ENCODE measurements around the gene SLC44A3. TPM values are rescaled to one million over a fixed set of nuclear protein-coding genes. Genes with fewer than 3 reads are reported as not detected.
A peak's percentile ranks its signal among the peaks of the same experiment; 100 is the strongest.

SLC44A3 gene
- polyA plus RNA-seq, 1 of the 3 experiments (the other 2 are of a cell fraction): 2.6 TPM

DNA sequence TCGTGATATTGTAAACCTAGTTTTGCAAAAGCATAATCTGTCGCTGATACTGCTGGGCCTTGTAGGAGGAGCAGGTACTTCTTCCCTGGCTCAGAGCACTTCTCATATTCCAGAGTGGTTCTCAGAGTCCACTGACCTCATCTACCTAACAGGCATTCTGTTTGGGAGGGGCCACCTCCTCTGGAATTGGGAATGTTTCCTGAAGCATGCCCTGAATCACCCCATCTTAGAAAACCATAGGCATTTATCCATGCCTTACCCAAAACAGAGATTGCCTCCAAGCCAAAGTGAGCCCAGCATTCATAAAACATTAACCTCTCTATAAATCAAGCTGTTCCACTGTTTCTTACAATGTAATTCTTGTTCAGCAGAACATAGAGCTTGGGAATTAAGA, 35.1 kb downstream of the SLC44A3 start:
- Histone ChIP-seq H3K4me2 (peak overlapping the region; percentile 77), H3K9ac (no peak overlapping the region), H2AFZ (ENCODE audit: low read depth) (no peak overlapping the region), H4K20me1 (ENCODE audit: insufficient read depth) (no peaks in the 10 kb centered on the region), H3K27ac (ENCODE audit: low read depth in 2 of 2, low read length in 1 of 2) (peak overlapping the region; percentile 78 to 93), H3K9me2 (no peaks in the 10 kb centered on the region), H3K36me3 (replicated peaks in 1 of 2; ENCODE audit: control insufficient read depth in 1 of 2, insufficient read depth in 2 of 2, low read length in 1 of 2) (no peaks in the 10 kb centered on the region), H3F3A (replicated peaks; ENCODE audit: insufficient read depth) (peaks cover 17% of the 10 kb centered on the region), H3K79me2 (ENCODE audit: insufficient read depth) (no peaks in the 10 kb centered on the region), H3K9me3 (no peaks in the 10 kb centered on the region), H3K4me1 (ENCODE audit: control insufficient read depth in 1 of 2, insufficient read depth in 2 of 2, low read depth in 1 of 2, low read length in 1 of 2) (peaks cover 11 to 17% of the 10 kb centered on the region in 2 experiments; a peak in 3 of 4 replicates), H3K4me3 (ENCODE audit: low read depth in 2 of 2, low read length in 1 of 2) (peak overlapping the region in 1 of 2 experiments; percentile 60; a peak in 2 of 4 replicates), H3K27me3 (ENCODE audit: insufficient read depth) (no peaks in the 10 kb centered on the region)
- DNase-seq: no peak
- POLR2A ChIA-PET: interaction anchor here (1.0 to 2.2 kb wide), 4 partner anchors 69 to 379 kb away, joined by 3 to 7 read pairs (median 4); partner anchors contain the start of genes CNN3 and RWDD3
- CTCF ChIA-PET: interaction anchor here (0.7 to 15.1 kb wide), 26 partner anchors 9 to 460 kb away, joined by 3 to 186 read pairs (median 8); partner anchors contain the start of gene SLC44A3
- TF ChIP-seq, protein P1, sequence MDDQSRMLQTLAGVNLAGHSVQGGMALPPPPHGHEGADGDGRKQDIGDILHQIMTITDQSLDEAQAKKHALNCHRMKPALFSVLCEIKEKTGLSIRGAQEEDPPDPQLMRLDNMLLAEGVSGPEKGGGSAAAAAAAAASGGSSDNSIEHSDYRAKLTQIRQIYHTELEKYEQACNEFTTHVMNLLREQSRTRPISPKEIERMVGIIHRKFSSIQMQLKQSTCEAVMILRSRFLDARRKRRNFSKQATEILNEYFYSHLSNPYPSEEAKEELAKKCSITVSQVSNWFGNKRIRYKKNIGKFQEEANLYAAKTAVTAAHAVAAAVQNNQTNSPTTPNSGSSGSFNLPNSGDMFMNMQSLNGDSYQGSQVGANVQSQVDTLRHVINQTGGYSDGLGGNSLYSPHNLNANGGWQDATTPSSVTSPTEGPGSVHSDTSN (IDR thresholded peaks at IDR 0.05): peak; percentile 70
- TF ChIP-seq RAD21 (IDR thresholded peaks at IDR 0.05; ENCODE audit: low read length) (no peak), MXI1 (IDR thresholded peaks at IDR 0.05; ENCODE audit: low read depth, low read length) (no peak), YY1 (IDR thresholded peaks at IDR 0.05; ENCODE audit: low read depth) (no peak), FOSL2 (IDR thresholded peaks at IDR 0.05; ENCODE audit: borderline replicate concordance, low read depth) (peak; percentile 11; the same call in 1 of the 2 replicates), POLR2AphosphoS5 (IDR thresholded peaks at IDR 0.05; ENCODE audit: low read depth, low read length) (peak; percentile 11; the same call in 1 of the 2 replicates), FOXM1 (IDR thresholded peaks at IDR 0.05; ENCODE audit: low read depth) (no peak)
- 38% methylated on average over 2 of the region's 2 CpGs for WGBS (ENCODE audit: low lambda C conversion rate)

DNA sequence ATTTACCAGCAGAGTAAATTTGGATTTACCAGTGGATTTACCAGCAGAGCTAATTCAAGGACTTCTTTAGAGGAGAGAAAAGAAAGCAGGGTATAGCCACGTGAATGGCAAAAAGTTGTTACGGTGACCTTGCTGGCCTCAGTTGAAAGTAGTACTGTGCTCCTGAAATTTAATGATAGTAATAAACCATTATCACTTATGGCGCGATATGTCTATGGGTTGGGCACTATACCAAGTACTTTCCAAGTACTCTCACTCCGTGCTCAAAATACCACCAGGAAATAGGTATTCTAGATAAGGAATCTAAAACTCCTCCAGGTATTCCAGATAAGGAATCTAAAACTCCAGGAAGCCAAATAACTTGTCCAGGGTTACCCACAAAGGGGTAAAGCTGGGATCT, 35.8 kb downstream of the SLC44A3 start:
- Histone ChIP-seq H2AFZ (ENCODE audit: low read depth) (no peak overlapping the region), H3K79me2 (ENCODE audit: insufficient read depth) (no peaks in the 10 kb centered on the region), H3K27me3 (ENCODE audit: insufficient read depth) (no peaks in the 10 kb centered on the region), H3K4me3 (ENCODE audit: low read depth in 2 of 2, low read length in 1 of 2) (no peak overlapping the region), H3K9me2 (no peaks in the 10 kb centered on the region), H4K20me1 (ENCODE audit: insufficient read depth) (no peaks in the 10 kb centered on the region), H3K4me2 (no peak overlapping the region), H3K4me1 (ENCODE audit: control insufficient read depth in 1 of 2, insufficient read depth in 2 of 2, low read depth in 1 of 2, low read length in 1 of 2) (peaks cover 11 to 18% of the 10 kb centered on the region in 2 experiments; a peak in 3 of 4 replicates), H3K9ac (no peak overlapping the region), H3K27ac (ENCODE audit: low read depth in 2 of 2, low read length in 1 of 2) (peak overlapping the region; percentile 78 to 93; a peak in 2 of 4 replicates), H3F3A (replicated peaks; ENCODE audit: insufficient read depth) (peaks cover 17% of the 10 kb centered on the region), H3K9me3 (no peaks in the 10 kb centered on the region), H3K36me3 (replicated peaks in 1 of 2; ENCODE audit: control insufficient read depth in 1 of 2, insufficient read depth in 2 of 2, low read length in 1 of 2) (no peaks in the 10 kb centered on the region)
- no peak for DNase-seq
- WGBS (ENCODE audit: low lambda C conversion rate): 95% methylated on average over 5 of the region's 5 CpGs
- CTCF ChIA-PET: interaction anchor here (1.0 to 15.1 kb wide), 10 partner anchors 9 to 339 kb away, joined by 3 to 186 read pairs (median 21); partner anchors contain the start of gene SLC44A3
- TF ChIP-seq, protein P2, sequence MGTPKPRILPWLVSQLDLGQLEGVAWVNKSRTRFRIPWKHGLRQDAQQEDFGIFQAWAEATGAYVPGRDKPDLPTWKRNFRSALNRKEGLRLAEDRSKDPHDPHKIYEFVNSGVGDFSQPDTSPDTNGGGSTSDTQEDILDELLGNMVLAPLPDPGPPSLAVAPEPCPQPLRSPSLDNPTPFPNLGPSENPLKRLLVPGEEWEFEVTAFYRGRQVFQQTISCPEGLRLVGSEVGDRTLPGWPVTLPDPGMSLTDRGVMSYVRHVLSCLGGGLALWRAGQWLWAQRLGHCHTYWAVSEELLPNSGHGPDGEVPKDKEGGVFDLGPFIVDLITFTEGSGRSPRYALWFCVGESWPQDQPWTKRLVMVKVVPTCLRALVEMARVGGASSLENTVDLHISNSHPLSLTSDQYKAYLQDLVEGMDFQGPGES (IDR thresholded peaks at IDR 0.05; ENCODE audit: low read depth, low read length): no peak
- TF ChIP-seq ELF1 (IDR thresholded peaks at IDR 0.05) (no peak), TCF12 (IDR thresholded peaks at IDR 0.05) (no peak), TEAD4 (IDR thresholded peaks at IDR 0.05; ENCODE audit: borderline replicate concordance, insufficient read depth) (no peak), CHD2 (IDR thresholded peaks at IDR 0.05; ENCODE audit: low read length, partially characterized antibody) (no peak), RFX5 (IDR thresholded peaks at IDR 0.05; ENCODE audit: low read length) (no peak), MXI1 (IDR thresholded peaks at IDR 0.05; ENCODE audit: low read depth, low read length) (no peak), FOSL2 (IDR thresholded peaks at IDR 0.05; ENCODE audit: borderline replicate concordance, low read depth) (no peak), EZH2phosphoT487 (IDR thresholded peaks at IDR 0.05; ENCODE audit: borderline replicate concordance, low read depth) (no peak)
- TF ChIP-seq, protein P1 (IDR thresholded peaks at IDR 0.05): no peak
- TF ChIP-seq, protein P3, sequence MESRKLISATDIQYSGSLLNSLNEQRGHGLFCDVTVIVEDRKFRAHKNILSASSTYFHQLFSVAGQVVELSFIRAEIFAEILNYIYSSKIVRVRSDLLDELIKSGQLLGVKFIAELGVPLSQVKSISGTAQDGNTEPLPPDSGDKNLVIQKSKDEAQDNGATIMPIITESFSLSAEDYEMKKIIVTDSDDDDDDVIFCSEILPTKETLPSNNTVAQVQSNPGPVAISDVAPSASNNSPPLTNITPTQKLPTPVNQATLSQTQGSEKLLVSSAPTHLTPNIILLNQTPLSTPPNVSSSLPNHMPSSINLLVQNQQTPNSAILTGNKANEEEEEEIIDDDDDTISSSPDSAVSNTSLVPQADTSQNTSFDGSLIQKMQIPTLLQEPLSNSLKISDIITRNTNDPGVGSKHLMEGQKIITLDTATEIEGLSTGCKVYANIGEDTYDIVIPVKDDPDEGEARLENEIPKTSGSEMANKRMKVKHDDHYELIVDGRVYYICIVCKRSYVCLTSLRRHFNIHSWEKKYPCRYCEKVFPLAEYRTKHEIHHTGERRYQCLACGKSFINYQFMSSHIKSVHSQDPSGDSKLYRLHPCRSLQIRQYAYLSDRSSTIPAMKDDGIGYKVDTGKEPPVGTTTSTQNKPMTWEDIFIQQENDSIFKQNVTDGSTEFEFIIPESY (IDR thresholded peaks at IDR 0.05; ENCODE audit: borderline replicate concordance, low read depth): no peak
- POLR2A ChIA-PET: interaction anchor here (2.2 kb wide), 1 partner anchor 94 kb away, joined by 5 read pairs; no protein-coding TSS in a partner anchor

Data from SK-N-SH (cell line).